ENCODE measurements around the gene NCOA1.

GRCh38 chr2:24745825-24746224, 254.8 kb downstream of the NCOA1 start:
- TF ChIP-seq CTCF (IDR thresholded peaks at IDR 0.05; ENCODE audit: insufficient read depth, low read length) (no peak), GABPA (IDR thresholded peaks at IDR 0.05; ENCODE audit: low read depth) (no peak), POLR2AphosphoS5 (IDR thresholded peaks at IDR 0.05; ENCODE audit: low read depth) (no peak), REST (IDR thresholded peaks at IDR 0.05; ENCODE audit: insufficient replicate concordance, low read depth) (no peak), SPI1 (IDR thresholded peaks at IDR 0.05; ENCODE audit: borderline replicate concordance, low read depth) (no peak)

Data from HL-60 (cell line).